Measurements from ENCODE around the gene GP1BA.

DNA sequence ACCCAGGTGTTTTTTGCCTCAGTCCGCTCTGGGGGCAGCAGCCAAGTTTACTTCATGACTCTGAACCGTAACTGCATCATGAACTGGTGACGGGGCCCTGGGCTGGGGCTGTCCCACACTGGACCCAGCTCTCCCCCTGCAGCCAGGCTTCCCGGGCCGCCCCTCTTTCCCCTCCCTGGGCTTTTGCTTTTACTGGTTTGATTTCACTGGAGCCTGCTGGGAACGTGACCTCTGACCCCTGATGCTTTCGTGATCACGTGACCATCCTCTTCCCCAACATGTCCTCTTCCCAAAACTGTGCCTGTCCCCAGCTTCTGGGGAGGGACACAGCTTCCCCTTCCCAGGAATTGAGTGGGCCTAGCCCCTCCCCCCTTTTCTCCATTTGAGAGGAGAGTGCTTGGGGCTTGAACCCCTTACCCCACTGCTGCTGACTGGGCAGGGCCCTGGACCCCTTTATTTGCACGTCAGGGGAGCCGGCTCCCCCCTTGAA, 34.8 kb upstream of the GP1BA start:
- TF ChIP-seq, protein P1, sequence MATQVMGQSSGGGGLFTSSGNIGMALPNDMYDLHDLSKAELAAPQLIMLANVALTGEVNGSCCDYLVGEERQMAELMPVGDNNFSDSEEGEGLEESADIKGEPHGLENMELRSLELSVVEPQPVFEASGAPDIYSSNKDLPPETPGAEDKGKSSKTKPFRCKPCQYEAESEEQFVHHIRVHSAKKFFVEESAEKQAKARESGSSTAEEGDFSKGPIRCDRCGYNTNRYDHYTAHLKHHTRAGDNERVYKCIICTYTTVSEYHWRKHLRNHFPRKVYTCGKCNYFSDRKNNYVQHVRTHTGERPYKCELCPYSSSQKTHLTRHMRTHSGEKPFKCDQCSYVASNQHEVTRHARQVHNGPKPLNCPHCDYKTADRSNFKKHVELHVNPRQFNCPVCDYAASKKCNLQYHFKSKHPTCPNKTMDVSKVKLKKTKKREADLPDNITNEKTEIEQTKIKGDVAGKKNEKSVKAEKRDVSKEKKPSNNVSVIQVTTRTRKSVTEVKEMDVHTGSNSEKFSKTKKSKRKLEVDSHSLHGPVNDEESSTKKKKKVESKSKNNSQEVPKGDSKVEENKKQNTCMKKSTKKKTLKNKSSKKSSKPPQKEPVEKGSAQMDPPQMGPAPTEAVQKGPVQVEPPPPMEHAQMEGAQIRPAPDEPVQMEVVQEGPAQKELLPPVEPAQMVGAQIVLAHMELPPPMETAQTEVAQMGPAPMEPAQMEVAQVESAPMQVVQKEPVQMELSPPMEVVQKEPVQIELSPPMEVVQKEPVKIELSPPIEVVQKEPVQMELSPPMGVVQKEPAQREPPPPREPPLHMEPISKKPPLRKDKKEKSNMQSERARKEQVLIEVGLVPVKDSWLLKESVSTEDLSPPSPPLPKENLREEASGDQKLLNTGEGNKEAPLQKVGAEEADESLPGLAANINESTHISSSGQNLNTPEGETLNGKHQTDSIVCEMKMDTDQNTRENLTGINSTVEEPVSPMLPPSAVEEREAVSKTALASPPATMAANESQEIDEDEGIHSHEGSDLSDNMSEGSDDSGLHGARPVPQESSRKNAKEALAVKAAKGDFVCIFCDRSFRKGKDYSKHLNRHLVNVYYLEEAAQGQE (tag by site-specific recombination; IDR thresholded peaks at IDR 0.05): no peak
- TF ChIP-seq, protein P2, sequence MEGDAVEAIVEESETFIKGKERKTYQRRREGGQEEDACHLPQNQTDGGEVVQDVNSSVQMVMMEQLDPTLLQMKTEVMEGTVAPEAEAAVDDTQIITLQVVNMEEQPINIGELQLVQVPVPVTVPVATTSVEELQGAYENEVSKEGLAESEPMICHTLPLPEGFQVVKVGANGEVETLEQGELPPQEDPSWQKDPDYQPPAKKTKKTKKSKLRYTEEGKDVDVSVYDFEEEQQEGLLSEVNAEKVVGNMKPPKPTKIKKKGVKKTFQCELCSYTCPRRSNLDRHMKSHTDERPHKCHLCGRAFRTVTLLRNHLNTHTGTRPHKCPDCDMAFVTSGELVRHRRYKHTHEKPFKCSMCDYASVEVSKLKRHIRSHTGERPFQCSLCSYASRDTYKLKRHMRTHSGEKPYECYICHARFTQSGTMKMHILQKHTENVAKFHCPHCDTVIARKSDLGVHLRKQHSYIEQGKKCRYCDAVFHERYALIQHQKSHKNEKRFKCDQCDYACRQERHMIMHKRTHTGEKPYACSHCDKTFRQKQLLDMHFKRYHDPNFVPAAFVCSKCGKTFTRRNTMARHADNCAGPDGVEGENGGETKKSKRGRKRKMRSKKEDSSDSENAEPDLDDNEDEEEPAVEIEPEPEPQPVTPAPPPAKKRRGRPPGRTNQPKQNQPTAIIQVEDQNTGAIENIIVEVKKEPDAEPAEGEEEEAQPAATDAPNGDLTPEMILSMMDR (tag by site-specific recombination; IDR thresholded peaks at IDR 0.05): no peak
- TF ChIP-seq BCL11B (tag by site-specific recombination; IDR thresholded peaks at IDR 0.05; ENCODE audit: low read depth): no peak
- no peak for TF ChIP-seq PRDM1 (tag by site-specific recombination; IDR thresholded peaks at IDR 0.05)
- no peak for TF ChIP-seq ZNF529 (tag by site-specific recombination; IDR thresholded peaks at IDR 0.05; ENCODE audit: insufficient replicate concordance)
- TF ChIP-seq ZNF311 (tag by site-specific recombination; IDR thresholded peaks at IDR 0.05; ENCODE audit: borderline replicate concordance): no peak
- TF ChIP-seq TRIM28 (IDR thresholded peaks at IDR 0.05; ENCODE audit: borderline replicate concordance, low read length): no peak
- TF ChIP-seq, protein P3, sequence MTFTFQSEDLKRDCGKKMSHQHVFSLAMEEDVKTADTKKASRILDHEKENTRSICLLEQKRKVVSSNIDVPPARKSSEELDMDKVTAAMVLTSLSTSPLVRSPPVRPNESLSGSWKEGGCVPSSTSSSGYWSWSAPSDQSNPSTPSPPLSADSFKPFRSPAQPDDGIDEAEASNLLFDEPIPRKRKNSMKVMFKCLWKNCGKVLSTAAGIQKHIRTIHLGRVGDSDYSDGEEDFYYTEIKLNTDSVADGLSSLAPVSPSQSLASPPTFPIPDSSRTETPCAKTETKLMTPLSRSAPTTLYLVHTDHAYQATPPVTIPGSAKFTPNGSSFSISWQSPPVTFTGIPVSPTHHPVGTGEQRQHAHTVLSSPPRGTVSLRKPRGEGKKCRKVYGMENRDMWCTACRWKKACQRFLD (tag by site-specific recombination; IDR thresholded peaks at IDR 0.05): no peak
- TF ChIP-seq ZNF324 (tag by site-specific recombination; IDR thresholded peaks at IDR 0.05): no peak
- TF ChIP-seq ZNF768 (tag by site-specific recombination; IDR thresholded peaks at IDR 0.05): no peak
- TF ChIP-seq, protein P4, sequence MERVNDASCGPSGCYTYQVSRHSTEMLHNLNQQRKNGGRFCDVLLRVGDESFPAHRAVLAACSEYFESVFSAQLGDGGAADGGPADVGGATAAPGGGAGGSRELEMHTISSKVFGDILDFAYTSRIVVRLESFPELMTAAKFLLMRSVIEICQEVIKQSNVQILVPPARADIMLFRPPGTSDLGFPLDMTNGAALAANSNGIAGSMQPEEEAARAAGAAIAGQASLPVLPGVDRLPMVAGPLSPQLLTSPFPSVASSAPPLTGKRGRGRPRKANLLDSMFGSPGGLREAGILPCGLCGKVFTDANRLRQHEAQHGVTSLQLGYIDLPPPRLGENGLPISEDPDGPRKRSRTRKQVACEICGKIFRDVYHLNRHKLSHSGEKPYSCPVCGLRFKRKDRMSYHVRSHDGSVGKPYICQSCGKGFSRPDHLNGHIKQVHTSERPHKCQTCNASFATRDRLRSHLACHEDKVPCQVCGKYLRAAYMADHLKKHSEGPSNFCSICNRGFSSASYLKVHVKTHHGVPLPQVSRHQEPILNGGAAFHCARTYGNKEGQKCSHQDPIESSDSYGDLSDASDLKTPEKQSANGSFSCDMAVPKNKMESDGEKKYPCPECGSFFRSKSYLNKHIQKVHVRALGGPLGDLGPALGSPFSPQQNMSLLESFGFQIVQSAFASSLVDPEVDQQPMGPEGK (tag by site-specific recombination; IDR thresholded peaks at IDR 0.05): no peak; the same call in 1 of the 2 replicates

All from HEK293 (cell line).